ENCODE measurements around the gene KRTAP15-1. TPM values are rescaled to one million over a fixed set of nuclear protein-coding genes. Genes with fewer than 3 reads are reported as not detected.
A peak's percentile ranks its signal among the peaks of the same experiment; 100 is the strongest.

The KRTAP15-1 gene
- total and polyA plus RNA-seq, 2 donors (not counting 3 experiments of a cell fraction or from before 2014, with no cell fraction given) = not detected

- H3K27ac ChIP-seq (ENCODE audit: insufficient read depth, low read depth, low read length) = no peak overlapping the region
- no peaks in the 10 kb centered on the region for H3K4me1 ChIP-seq (ENCODE audit: control insufficient read depth, extremely low read depth, insufficient read depth, low read length)
- no peak overlapping the region for H3K4me3 ChIP-seq (replicated peaks in 1 of 3; ENCODE audit: insufficient read depth in 1 of 3, low read depth in 1 of 3, low read length in 3 of 3)
- POLR2A ChIA-PET = no interaction called here
- dilution Hi-C loops (cut with MboI; ENCODE audit: extremely low pct_ligation_motif_present, low sequenced_read_pairs) = no loop called here
- TF ChIP-seq FOS (IDR thresholded peaks at IDR 0.05; ENCODE audit: borderline replicate concordance, insufficient read depth, low read length) (no peak), POLR2AphosphoS5 (IDR thresholded peaks at IDR 0.05; ENCODE audit: insufficient read depth, low read depth, low read length) (no peak), GATA2 (IDR thresholded peaks at IDR 0.05; ENCODE audit: insufficient read depth, insufficient read length, low read depth, low read length) (no peak), EZH2 (IDR thresholded peaks at IDR 0.05; ENCODE audit: borderline replicate concordance, low read depth, low read length, severe bottlenecking) (no peak), MYC (IDR thresholded peaks at IDR 0.05; ENCODE audit: low read depth, low read length) (no peak), MAX (IDR thresholded peaks at IDR 0.05; ENCODE audit: insufficient read depth, insufficient read length) (no peak), CTCF (IDR thresholded peaks at IDR 0.05; ENCODE audit: extremely low read depth in 1 of 2, insufficient read depth in 1 of 2, low read depth in 1 of 2, low read length in 2 of 2) (peak in 1 of 2 donors; percentile 21), POLR2A (IDR thresholded peaks at IDR 0.05; ENCODE audit: low read depth, low read length) (no peak)
- no peaks in the 10 kb centered on the region for H3K9me1 ChIP-seq (replicated peaks; ENCODE audit: control insufficient read depth, extremely low read depth, insufficient read depth, low read length)
- no peak overlapping the region for H2AFZ ChIP-seq (ENCODE audit: low read depth, low read length)
- no peak overlapping the region for H3K4me2 ChIP-seq (ENCODE audit: insufficient read depth, low read length)
- CTCF ChIA-PET = no interaction called here
- H4K20me1 ChIP-seq (replicated peaks; ENCODE audit: control insufficient read depth, extremely low read depth, insufficient read depth, low read length) = no peaks in the 10 kb centered on the region
- BruUV-seq (replicated peaks) = no TSS peak
- peaks cover 1% of the 10 kb centered on the region for H3K9me3 ChIP-seq (replicated peaks; ENCODE audit: control insufficient read depth, insufficient read depth, low read length)
- no peaks in the 10 kb centered on the region for H3K79me2 ChIP-seq (ENCODE audit: control insufficient read depth, insufficient read depth, low read length)
- FAIRE-seq (no peak), DNase-seq (ENCODE audit: low read depth, low spot score) (no peak)
- H3K9ac ChIP-seq (replicated peaks; ENCODE audit: extremely low read depth, insufficient read depth, low read length) = no peak overlapping the region
- H3K36me3 ChIP-seq (ENCODE audit: control insufficient read depth in 2 of 2, extremely low read depth in 1 of 2, insufficient read depth in 2 of 2, low read length in 2 of 2) = no peaks in the 10 kb centered on the region
- intact Hi-C loops (cut with micrococcal nuclease) = no loop called here
- no peaks in the 10 kb centered on the region for H3K27me3 ChIP-seq (ENCODE audit: control insufficient read depth in 2 of 2, insufficient read depth in 2 of 2, low read length in 2 of 2)
Observed at GRCh38 chr21:30434033-30434631, 5.9 kb upstream of the KRTAP15-1 start.
